GM18909 (cell line): ENCODE results near the gene MBOAT2.
"Not testable (repeated sequence)": the region's sequence is repeated elsewhere in the genome, so short reads cannot be mapped to it uniquely, and the experiment has no call there.

Source experiments
- ATAC-seq: cut with Tn5 transposase; IDR thresholded peaks from one replicate; pipeline ENCODE4 v1.9.1; 2021; ENCODE audit warnings: mild to moderate bottlenecking; ENCODE audit not compliant: unreplicated experiment, poor library complexity

Gene MBOAT2

DNA sequence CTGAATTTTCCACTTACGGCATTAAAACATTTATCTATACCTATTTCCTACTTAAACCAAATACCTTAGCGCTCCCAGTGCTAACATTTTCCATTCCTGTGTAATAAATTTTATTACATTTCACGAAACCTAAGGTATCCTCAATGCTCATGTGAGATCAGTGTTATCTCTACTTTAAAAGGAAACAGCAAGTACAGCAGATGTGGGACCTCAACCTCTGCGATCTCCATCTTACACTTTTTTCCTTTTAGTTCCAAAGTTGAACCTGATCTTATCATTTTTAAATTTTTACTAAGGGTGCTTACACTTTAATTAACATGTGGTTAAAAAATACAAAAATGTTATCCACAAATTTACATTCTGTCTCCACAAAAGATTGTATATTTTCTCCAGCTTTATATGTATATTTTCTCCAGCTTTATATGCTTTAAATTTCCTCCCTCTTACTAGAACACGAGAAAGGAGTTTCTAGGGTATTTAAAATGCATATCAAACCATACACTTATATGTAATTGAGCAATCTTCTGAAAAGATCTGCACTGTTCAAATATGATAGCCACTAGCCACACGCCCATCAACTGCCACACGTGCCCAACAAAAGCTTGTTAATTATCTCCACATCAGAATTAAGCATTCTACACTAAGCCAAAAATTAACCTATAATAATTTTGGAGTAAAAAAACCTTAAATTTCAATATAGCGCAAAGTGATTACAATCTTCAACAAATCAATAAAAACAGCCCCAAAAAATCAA, 38.1 kb downstream of the MBOAT2 start:
- ATAC-seq, result no peak

DNA sequence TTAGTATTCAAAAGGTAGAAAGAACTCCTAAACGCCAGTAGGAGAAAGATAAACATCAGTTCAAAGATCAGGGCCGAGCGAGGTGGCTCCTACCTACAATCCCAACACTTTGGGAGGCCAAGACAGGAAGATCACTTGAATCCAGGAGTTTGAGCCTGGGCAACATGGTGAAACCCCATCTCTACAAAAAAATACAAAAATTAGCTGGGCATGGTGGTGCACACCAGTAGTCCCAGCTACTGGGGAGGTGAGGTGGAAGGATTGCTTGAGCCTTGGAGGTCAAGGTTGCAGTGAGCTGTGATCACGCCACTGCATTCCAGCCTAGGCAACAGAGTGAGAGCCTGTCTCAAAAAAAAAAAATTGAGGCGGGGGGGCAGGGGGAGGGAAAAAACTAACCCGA, 40.6 kb downstream of the MBOAT2 start:
- ATAC-seq, result no peak

DNA sequence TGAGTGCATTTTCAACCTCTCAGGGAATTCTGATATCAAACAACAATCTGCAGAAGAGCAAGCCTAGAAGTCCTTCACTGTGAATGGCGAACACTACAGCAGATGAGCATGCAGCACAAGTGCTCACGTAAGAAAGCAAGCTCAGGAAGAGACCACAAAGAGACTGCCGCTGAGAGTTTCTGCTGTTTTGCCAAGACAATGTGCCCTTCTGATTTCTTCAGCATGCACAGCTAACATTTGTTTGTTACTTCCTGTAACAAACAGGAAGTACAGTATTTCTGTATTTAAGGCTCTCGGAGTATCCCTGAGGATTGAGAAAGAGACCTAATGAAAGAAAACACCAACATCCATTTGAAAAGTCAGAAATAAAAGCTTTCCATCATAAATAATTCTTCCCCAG, 45.9 kb downstream of the MBOAT2 start:
- ATAC-seq, result no peak

DNA sequence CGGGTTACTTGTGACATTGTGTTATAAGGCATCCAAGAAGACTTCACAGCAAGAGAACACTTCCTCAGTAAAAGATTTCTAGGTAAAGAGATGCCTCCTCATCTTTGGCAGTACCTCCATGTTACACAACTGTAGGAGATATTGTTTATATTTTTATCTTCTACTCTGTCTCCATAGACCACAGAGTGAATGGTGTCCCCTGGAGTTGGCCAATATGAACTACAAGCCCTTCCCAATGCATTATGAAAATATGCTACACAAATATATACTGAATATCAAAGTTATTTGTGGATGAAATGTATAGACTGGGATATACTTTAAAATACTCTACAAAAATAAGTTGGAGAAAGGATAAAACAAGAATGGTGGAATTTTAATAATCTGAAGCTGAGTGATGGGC, 46.7 kb downstream of the MBOAT2 start:
- ATAC-seq, result no peak

DNA sequence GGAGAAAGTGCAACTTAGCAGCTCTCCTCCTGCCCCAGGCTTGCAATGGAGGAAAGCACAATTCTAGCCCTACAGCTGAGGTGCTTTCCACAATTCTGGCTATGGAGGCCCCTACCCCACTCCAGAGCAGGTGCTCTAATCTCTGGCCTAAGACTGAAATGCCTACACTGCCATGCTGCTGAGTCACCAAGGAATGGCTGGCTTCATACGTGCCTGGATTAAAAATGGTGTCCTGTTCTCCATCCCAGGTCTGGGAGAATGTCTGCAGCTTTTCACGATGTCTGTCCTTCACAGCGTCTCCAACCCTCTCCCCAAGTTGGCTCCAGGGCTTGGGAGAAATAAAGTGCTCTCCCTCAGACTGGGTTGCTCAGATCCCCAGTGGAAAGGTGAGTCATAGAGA, 48.5 kb downstream of the MBOAT2 start:
- ATAC-seq, result no peak

DNA sequence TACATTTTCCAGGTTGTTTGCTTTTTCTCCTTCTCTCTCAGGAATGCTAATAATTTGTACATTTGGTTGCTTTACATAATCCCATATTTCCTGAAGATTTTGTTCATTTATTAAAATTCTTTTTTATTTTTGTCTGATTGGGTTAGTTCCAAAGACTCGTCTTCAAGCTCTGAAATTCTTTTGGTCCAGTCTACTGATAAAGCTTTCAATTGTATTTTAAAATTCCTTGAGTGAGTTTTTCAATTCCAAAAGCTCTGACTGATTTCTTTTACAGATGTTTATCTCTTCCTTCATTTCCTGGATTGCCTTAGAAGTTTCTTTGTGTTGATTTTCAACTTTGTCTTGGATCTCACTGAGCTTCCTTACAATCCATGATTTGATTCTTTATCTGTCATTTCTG, 50.0 kb downstream of the MBOAT2 start:
- no peak for ATAC-seq

DNA sequence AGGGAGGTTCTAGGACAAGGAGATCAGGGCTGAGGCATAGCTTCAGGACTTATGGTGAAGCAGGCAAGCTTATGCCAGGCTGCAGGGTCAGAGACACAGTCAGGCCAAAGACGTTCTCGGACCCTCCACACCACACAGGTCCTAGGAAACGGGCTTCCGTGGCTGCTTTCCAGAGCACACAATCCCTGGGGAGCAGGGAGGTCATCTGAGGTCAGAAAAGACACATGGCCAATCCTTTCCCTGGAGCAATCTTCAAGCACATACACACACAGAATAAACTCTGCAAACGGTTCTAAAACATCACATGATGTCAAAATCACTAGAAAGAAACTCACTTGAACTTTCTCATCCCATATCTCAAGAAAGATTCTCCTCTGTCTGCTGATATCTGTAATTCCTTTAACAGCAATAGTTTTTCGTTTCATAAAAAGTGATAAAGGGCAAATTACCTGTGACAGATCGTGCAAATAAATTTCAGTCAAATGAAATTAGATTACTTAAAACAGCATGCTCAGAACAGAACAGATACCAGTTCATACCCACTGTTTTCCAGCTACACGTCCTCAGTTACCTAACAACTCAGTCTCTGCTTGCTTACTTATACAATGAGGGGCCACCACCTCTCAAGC, 63.9 kb downstream of the MBOAT2 start:
- ATAC-seq, result no peak

DNA sequence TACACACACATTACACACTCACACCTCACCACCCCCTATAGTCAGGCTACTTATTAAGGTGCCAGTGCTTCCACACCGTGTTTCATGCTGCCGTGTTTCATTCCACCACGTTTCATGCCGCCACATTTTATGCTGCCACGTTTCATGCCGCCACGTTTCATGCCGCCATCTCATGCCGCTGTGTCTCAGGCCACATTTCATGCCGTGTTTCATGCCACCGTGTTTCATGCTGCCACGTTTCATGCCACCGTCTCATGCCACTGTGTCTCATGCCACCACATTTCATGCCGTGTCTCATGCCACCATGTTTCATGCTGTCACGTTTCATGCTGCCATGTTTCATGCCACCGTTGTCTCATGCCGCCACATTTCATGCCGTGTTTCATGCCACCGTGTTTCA, 65.1 kb downstream of the MBOAT2 start:
- no peak for ATAC-seq

DNA sequence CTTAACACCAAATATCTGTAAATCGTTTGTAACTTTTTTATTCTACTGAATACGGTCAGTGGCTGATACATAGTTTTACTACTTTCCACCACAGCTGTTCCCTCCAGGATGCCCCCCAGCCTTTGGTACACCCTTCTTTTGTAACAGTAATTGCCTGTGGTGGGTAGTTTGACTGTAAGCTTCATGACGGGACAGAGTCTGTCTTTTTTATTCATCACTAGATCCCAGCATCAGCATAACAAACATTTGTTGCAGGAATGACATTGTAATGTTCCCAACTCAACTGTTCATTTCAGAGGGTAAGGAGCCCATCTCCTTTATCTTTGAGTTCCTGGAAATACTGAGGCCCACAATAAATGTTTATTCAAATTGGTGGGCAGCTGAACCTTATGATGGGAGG, 67.5 kb downstream of the MBOAT2 start:
- no peak for ATAC-seq

DNA sequence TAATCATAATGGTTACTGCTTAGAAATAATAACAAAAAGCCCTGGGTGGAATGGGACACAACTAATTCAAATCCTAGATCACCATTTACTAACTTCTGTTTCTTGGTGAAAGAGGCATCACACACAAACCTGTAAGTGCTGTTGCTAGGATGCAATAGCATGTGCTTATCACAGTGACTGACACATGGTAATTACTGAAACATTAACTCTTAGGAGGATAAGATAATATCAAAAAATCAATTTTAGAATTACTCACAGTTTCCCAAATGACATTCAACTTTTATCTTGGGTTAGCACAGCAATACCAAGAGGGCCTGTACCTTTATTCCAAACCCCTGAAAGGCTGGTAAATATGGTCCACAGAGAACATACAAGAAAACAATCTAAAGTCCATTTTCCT, 69.1 kb downstream of the MBOAT2 start:
- ATAC-seq, result no peak

DNA sequence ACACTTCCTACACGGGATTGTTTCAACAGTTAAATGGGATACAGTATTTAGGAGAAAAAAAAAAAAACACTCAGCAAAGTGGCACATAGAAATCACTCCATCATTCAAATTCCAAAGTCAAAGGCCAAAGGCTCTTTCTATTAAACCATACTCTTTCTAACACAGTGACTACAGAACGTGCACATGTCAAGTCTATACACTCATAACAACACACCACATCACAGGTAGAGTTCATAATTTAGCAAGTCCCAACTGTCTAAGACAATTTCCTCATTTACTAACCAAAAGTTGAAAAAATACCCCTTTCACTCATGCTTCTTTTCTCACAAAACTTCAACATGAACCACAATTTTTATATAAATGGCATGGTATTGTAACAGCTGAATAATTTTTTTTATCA, 70.8 kb downstream of the MBOAT2 start:
- ATAC-seq, result no peak

DNA sequence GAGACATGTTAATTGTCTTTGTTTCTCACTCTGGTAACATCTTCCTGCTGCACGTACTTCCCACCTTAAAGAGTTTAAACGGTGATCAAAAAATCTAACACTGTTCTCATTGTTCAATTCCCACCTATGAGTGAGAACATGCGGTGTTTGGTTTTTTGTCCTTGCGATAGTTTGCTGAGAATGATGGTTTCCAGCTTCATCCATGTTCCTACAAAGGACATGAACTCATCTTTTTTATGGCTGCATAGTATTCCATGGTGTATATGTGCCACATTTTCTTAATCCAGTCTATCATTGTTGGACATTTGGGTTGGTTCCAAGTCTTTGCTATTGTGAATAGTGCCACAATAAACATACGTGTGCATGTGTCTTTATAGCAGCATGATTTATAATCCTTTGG, 73.3 kb downstream of the MBOAT2 start:
- ATAC-seq, result not testable (repeated sequence)

DNA sequence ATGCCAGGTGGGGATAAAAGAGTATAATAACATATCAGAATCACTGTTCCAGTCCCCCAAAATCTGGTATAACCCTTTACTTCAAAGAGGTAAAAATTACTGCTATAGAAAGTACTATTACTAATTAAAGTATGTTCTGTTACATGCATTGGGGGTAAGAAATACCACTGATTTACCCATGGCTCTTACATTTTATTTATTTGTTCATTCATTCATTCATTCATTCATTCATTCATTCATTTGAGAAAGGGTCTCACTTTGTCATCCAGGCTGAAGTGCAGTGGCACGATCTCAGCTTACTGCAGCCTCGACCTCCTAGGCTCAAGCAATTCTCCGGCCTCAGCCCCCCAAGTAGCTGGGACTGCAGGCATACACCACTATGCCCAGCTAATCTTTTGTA, 74.4 kb downstream of the MBOAT2 start:
- no peak for ATAC-seq

DNA sequence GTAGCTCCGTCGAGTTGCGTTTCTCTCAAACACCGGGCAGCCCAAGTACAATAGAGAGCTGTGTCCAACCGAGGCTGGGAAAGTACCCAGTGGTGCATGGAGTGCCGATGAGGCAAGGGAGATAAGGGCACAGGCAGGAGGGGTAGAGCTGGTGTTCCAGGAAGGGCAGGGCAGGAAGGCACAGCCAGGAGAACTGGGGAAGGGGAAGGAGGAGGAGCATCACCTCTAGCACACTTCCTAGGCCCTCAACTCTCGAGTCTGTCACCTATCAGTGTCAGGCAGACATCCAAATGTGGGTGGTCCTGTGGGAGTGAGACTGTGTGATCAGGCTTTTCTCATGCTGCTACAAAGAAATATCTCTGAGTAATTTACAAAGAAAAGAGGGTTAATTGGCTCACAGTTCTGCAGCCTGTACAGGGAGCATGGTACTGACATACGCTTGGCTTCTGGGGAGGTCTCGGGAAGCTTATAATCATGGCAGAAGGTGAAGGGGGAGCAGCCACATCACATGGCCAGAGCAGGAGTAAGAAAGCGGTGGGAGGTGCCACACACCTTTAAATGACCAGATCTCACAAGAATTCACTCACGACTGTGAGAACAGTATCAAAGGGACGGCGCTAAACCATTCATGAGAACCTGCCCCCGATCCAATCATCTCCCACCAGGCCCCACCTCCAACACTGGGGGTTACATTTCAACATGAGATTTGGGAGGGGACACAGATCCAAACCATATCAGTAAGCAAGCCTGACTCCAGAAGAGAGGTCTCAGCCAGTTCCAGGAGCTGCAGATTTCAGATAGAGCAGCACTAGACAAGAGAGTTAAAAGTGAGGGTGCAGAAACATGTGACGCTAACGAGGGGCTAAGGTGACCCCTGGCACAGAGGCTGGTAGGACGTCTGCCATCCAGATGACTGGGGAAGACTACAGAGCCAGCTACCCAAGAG, 75.7 kb downstream of the MBOAT2 start:
- ATAC-seq, result no peak

DNA sequence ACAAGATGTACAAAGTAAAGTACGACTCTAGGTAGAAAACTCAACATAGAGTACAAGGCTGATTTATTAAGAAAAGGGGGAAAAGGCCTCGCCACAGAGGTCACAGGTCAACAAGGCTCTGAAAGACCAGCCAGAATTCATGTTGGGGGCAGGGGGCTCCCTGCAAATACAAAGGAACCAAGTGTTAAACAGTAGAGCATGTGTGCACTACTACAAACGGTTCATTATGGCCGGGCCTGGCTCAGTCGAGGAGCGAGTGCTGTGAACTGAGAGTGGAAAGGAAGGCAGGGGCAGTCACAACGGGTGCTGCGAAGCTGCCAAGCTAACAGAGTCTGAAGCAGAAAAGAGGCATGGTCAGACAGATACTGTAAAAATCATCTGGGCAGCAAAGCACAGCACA, 77.1 kb downstream of the MBOAT2 start:
- ATAC-seq, result no peak

DNA sequence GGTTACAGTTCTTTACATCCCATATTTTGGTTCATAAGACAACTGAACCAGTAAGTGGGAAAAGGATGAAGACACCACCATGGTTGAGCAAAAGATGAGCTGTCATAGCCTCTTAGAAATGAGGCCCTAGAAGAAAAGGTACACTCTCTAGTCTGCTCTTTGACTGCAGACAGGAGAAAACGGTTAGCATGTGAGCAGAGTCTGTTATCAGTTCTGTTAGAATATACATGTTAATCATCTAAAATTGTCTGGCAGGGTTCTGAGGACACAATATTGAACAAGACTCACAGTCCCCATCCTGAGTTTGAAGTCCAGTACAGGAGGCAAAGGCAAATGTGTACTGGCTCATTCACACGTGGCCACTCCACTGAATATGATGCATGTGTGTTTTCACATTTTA, 78.1 kb downstream of the MBOAT2 start:
- ATAC-seq, result no peak

DNA sequence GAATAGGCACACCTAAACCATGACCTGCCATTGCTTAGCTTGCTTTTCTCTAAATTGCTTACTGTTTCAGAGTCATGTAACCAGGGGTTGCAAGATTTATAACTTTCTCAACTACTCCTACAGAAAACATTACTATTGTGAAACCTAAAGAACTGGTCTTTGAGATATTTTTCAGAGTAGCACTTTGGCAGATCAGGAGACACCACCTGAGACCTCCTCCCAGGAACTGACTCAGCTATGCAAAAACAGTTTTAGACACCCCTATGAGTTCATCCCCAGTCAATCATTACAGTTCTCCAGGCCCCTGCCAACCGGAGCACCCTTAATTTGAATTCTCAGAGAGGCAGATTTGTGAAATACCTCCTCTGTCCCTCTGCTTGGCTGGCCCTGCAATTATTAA, 80.3 kb downstream of the MBOAT2 start:
- no peak for ATAC-seq

DNA sequence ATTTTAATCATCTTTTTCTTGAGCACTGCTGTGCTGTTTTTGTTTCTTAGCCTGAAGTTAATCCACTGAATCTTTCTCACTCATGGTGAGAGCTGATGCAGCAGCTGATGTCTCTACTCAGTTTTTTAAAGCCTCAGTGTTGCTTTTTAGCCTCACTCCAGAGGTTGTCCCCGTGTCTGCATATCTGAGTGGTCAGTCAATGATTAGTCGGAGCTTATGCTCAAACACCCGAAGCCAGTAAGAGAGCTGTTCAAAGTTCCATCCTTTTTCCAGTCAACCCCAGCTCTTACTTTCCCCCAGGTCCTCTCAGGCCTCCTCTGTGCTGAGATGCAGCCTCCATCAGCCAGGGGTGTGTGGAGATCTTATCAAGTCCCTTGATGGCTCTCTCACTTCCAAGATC, 81.1 kb downstream of the MBOAT2 start:
- no peak for ATAC-seq

DNA sequence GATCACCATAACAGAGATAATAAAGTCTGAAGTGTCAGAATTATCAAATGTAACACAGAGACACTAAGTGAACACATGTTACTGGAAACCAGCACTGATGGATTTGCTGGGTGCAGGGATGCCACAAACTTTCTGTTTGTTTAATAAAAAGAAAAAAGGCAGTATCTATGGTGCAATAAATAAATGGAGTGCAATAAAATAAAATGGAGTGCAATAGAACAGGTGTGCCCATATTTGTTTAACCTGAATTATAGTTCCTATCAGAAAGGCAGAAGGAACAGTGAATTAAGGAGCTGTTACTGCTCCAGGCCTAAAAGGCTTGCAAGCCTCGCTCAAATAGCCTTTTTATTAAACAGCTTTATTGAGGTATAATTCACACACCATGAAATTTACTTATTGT, 85.1 kb downstream of the MBOAT2 start:
- no peak for ATAC-seq

DNA sequence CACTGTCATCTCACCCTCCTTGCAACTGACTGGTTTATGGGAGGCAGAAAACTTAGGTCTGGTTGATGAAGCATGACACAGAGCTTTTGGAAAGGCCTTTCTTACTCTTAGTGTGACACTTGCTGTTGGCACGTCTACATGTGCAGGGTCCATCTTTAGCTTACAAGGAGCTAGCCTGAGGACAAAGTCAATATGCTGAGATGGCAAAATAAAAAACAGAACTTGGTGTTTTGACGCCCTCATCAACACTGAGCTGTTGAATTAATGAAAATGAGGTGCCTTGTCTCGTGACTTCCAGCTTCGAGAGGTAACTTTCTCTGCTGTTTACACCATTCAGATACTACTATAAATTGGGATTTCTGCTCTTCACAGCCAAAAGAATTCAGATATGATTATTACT, 87.5 kb downstream of the MBOAT2 start:
- no peak for ATAC-seq

DNA sequence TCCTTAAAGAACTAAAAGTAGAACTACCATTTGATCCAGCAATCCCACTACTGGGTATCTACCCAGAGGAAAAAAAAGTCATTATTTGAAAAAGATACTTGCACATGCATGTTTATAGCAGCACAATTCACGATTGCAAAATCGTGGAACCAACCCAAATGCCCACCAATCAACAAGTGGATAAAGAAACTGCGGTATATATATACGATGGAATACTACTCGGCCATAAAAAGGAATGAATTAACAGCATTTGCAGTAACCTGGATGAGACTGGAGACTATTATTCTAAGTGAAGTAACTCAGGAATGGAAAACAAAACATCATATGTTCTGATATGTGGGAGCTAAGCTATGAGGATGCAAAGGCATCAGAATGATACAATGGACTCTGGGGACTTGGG, 89.7 kb downstream of the MBOAT2 start:
- ATAC-seq, result not testable (repeated sequence)
